Stomach (tissue), 4 donors: ENCODE results near the gene FHAD1.

Experiments used
- EP300 ChIP-seq: sonication (generic); formaldehyde crosslinking; IDR thresholded peaks from one replicate; pipeline ENCODE4 v1.6.1; 2017; ENCODE audit warnings: antibody characterized with exemption
- POLR2A ChIP-seq, 4 donors: fragments of 450-650 bp; IDR thresholded peaks; one replicate each; pipeline ENCODE4 v1.6.1; 2016; ENCODE audit warnings: antibody characterized with exemption in 4 of 4, control low read depth in 2 of 4, mild to moderate bottlenecking in 1 of 4, moderate library complexity in 1 of 4
- POLR2AphosphoS5 ChIP-seq, 3 donors: sonication (generic); formaldehyde crosslinking; IDR thresholded peaks; one replicate each; pipeline ENCODE4 v1.6.1; 2016; ENCODE audit warnings: antibody characterized with exemption in 3 of 3
- TF ChIP-seq, protein P1 (sequence below), 7 experiments: fragments of 450-650 bp in 4 of 7; fragments of 200-600 bp in 3 of 7; sonication (generic) in 3 of 7; IDR thresholded peaks; one replicate each; pipeline ENCODE4 v1.5.1; 2016 to 2019; ENCODE audit warnings: antibody characterized with exemption in 7 of 7, control low read depth in 2 of 7, mild to moderate bottlenecking in 1 of 7

DNA sequence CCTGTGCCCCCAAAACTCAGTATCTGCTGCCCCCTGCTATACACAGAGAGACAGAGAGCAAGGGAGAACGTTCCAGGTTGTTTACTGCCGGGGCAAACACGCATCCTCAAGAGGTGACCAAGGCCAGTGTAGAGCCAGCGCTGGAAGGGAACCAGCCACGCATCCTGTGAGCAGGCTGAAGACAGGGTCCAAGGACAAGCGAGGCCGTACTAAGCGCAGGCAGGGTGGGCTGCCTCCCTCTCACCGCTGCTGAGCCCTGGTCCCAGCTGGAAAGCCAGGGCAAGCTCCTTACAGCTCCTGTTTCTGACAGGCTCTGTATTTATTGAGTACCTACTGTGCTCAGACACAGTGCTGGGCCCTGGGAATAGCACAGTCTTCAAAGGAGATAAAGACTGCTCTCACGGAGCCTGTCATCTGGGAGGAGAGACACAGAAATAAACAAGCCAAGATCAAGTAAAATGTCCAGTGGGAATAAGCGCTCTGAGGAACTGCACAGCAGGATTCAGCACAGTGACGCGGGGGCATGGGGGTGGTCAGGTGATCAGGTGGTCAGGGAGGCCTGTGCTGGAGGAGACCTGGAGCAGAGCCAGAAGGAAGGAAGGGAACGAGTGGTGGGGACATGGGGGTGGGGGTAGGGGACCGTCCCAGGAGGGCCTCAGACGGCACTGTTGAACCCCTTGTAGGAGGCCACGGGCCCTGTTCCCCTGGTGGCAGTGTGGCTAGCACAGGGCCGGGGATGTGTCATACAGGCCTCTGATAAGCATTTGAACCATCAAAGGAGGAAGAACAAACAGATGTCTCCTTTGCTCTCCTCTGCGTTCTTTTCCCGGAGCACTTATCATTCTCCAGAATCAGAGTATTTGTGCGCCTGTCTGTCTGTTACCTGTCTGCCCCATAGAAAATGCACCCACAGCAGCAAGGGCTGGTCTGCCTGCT lies 124.9 kb downstream of the FHAD1 start:
- TF ChIP-seq, protein P1, sequence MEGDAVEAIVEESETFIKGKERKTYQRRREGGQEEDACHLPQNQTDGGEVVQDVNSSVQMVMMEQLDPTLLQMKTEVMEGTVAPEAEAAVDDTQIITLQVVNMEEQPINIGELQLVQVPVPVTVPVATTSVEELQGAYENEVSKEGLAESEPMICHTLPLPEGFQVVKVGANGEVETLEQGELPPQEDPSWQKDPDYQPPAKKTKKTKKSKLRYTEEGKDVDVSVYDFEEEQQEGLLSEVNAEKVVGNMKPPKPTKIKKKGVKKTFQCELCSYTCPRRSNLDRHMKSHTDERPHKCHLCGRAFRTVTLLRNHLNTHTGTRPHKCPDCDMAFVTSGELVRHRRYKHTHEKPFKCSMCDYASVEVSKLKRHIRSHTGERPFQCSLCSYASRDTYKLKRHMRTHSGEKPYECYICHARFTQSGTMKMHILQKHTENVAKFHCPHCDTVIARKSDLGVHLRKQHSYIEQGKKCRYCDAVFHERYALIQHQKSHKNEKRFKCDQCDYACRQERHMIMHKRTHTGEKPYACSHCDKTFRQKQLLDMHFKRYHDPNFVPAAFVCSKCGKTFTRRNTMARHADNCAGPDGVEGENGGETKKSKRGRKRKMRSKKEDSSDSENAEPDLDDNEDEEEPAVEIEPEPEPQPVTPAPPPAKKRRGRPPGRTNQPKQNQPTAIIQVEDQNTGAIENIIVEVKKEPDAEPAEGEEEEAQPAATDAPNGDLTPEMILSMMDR (IDR thresholded peaks at IDR 0.05): no peak
- TF ChIP-seq POLR2A (IDR thresholded peaks at IDR 0.05): no peak
- no peak for TF ChIP-seq POLR2AphosphoS5 (IDR thresholded peaks at IDR 0.05)
- no peak for TF ChIP-seq EP300
